Transverse colon (tissue), 4 donors: ENCODE results near the gene BAZ1A. TPM values are rescaled to one million over a fixed set of nuclear protein-coding genes. Genes with fewer than 3 reads are reported as not detected.

Experiments
- DNase-seq: peaks from one replicate; pipeline ENCODE4 v3.0.0-alpha.2; 2019
- H3K27ac ChIP-seq, 4 donors: fragments of 200-600 bp; sonication (generic); 2 replicates each; pipeline ENCODE4 v1.5.1; 2016 to 2018; ENCODE audit warnings: inconsistent platforms in 4 of 4
- H3K27me3 ChIP-seq: fragments of 200-600 bp; sonication (generic); 2 replicates; pipeline ENCODE4 v1.5.1; 2017; ENCODE audit warnings: inconsistent platforms
- H3K36me3 ChIP-seq, 4 donors: fragments of 200-600 bp; sonication (generic); 2 replicates each; pipeline ENCODE4 v1.5.1; 2017 to 2019; ENCODE audit warnings: inconsistent platforms in 4 of 4
- H3K4me1 ChIP-seq, 4 donors: fragments of 200-600 bp; sonication (generic); 2 replicates each; pipeline ENCODE4 v1.5.1; 2017 to 2020; ENCODE audit warnings: inconsistent platforms in 4 of 4
- H3K4me3 ChIP-seq, 4 donors: fragments of 200-600 bp; sonication (generic); 1 replicate in 1 of 4; 2 replicates in 3 of 4; pipeline versions ENCODE4 v1.5.1 to v1.6.1; 2017 to 2019; ENCODE audit warnings: inconsistent platforms in 4 of 4
- H3K9me3 ChIP-seq, 2 donors: fragments of 200-600 bp; sonication (generic); 2 replicates each; pipeline ENCODE4 v1.5.1; 2017 to 2019; ENCODE audit warnings: inconsistent platforms in 2 of 2
- CTCF ChIP-seq, 5 experiments: fragments of 200-600 bp in 3 of 5; fragments of 450-650 bp in 2 of 5; sonication (generic) in 3 of 5; IDR thresholded peaks; 1 replicate in 2 of 5; 2 replicates in 3 of 5; pipeline ENCODE4 v1.5.1; 2016 to 2017; ENCODE audit warnings: antibody characterized with exemption in 5 of 5, inconsistent platforms in 3 of 5, mild to moderate bottlenecking in 2 of 5, moderate library complexity in 1 of 5
- EP300 ChIP-seq: sonication (generic); formaldehyde crosslinking; IDR thresholded peaks from one replicate; pipeline ENCODE4 v1.6.1; 2017; ENCODE audit warnings: antibody characterized with exemption, low read depth
- POLR2A ChIP-seq: fragments of 450-650 bp; IDR thresholded peaks from one replicate; pipeline ENCODE4 v1.6.1; 2016; ENCODE audit warnings: antibody characterized with exemption, mild to moderate bottlenecking, moderate library complexity
- POLR2AphosphoS5 ChIP-seq, 3 donors: sonication (generic); formaldehyde crosslinking; IDR thresholded peaks; one replicate each; pipeline ENCODE4 v1.6.1; 2016; ENCODE audit warnings: antibody characterized with exemption in 3 of 3
- WGBS, 2 donors: methylation state at CpG; one replicate each; pipeline ENCODE4 v1.1.5; 2018; ENCODE audit warnings: low coverage in 1 of 2; 5-methylcytosine and 5-hydroxymethylcytosine counted together
- in situ Hi-C, 4 donors: fragments of 200-750 bp; cut with MboI; loops; one replicate each; pipeline versions ENCODE4 v1.15.0 to v1.15.1; 2017; ENCODE audit warnings: low sequenced_read_pairs in 3 of 4, low pct_ligation_motif_present in 1 of 4, low pct_unique_long_range_greater_than_20kb in 1 of 4
- intact Hi-C: fragments of 100-400 bp; cut with DNase I; formaldehyde crosslinking; loops from one replicate; pipeline ENCODE4 v1.15.1; 2023; ENCODE audit warnings: low total_unique reads
- total RNA-seq, 4 donors: library from RNA; depleted of rRNA; stranded (reverse); fragments of >200 nt; gene quantifications; one replicate each; pipeline ENCODE4 v1.1.0, GENCODE V29; 2016

Gene BAZ1A
- total RNA-seq, 4 donors from 2014 or later: 25.8 to 48.1 (median 41.0) TPM

DNA sequence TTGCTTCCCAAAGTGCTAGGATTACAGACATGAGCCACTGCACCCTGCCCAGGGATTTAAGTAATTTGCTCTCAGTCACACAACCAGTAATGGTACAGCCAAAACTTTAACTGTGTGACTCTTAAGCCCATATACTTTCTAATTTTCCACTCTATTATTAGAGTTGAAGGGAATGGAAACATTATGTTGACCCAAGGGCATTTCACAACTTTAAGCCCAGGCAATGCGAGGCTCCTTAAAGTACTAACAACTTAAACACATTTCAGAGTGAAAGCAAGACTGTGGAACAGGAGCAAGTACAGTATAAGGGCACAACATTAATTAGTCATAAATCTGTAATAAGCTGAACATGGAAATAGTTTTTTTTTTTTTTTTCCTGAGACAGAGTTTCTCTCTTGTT, 39.8 kb downstream of the BAZ1A start:
- 100% methylated on average over 1 of the region's 1 CpG for WGBS, 2 donors
- intact Hi-C loops: no loop called here
- TF ChIP-seq CTCF (IDR thresholded peaks at IDR 0.05) (no peak), EP300 (no peak), POLR2AphosphoS5 (IDR thresholded peaks at IDR 0.05) (no peak), POLR2A (no peak)
- peaks cover 0 to 6% (median 0%) of the 10 kb centered on the region in 4 donors for H3K4me1 ChIP-seq
- H3K4me3 ChIP-seq: no peak overlapping the region
- DNase-seq: no peak
- peaks cover 0 to 3% (median 0%) of the 10 kb centered on the region in 4 donors for H3K36me3 ChIP-seq
- no peaks in the 10 kb centered on the region for H3K9me3 ChIP-seq
- no peak overlapping the region for H3K27ac ChIP-seq
- H3K27me3 ChIP-seq: no peaks in the 10 kb centered on the region
- in situ Hi-C loops: no loop called here

DNA sequence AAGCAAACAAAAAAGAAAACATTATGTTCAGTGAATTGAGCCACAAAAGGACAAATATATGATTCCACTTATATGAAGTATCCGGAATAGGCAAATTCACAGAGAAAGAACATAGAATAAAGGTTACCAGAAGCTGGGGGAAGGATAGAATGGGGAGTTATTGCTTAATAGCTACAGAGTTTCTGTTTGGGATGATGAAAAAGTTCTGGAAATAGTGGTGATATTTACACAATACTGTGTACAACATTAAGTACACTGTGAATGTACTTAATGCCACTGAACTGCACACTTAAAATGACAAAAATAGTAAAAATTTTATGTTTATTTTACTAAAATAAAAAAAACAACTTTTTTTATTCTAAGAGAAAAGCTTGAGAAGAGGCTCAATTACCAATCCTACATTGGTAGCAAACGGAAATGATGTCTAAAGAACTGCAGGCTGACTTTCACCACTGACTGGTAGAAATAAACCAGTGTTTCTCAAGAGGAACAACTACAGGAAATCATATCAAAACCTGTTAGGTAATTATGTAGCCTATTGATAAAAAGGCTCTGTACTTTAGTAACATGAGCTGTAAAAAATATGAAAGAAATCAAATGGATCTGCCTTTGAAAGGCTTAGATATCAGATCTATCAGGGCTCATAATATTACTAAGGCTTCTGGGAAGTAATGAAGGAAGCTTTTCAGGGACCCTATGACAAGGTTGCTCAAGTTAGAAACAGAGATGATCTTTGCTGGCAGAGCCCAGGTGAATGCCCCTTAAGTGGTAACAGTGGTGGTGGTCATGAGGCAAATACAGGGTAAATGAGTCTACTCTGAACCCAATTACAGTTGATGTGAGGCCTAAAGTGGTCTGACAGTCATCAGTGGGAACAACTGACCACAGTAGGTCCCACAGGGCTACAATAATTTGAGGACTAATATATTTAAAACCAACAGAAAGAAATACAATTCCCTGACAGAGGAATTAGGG, 41.3 kb downstream of the BAZ1A start:
- Histone ChIP-seq H3K27ac (no peak overlapping the region), H3K27me3 (no peaks in the 10 kb centered on the region), H3K36me3 (peaks cover 0 to 3% (median 0%) of the 10 kb centered on the region in 4 donors), H3K4me1 (peaks cover 0 to 6% (median 0%) of the 10 kb centered on the region in 4 donors), H3K9me3 (no peaks in the 10 kb centered on the region), H3K4me3 (no peak overlapping the region)
- intact Hi-C loops (no loop called here), in situ Hi-C loops (no loop called here)
- 81 to 83% methylated on average over 1 to 2 of the region's 2 CpGs for WGBS, 2 donors
- DNase-seq: no peak
- TF ChIP-seq POLR2AphosphoS5 (IDR thresholded peaks at IDR 0.05) (no peak), EP300 (no peak), CTCF (IDR thresholded peaks at IDR 0.05) (no peak), POLR2A (no peak)

DNA sequence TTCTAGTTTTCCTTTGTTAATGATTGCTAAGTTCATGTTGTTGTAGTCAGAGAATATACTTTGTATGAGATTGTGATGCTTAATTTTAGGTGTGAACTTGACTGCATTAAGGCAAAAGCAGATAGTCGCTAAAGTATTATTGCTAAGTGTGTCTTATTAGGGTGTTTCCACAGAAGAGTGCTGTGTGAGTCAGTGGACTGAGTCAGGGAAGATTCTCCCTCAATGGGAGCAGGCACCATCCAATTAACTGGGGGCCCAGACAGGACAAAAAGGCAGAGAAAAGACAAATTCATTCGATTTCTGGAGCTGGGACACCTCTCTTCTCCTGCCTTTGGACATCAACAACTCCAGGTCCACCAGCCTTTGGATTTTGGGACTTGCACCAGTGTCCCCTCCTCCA, 48.5 kb downstream of the BAZ1A start:
- intact Hi-C loops: no loop called here
- H3K4me3 ChIP-seq: no peak overlapping the region
- no peaks in the 10 kb centered on the region for H3K27me3 ChIP-seq
- in situ Hi-C loops: no loop called here
- WGBS, 2 donors: 78 to 94% methylated on average over 1 to 2 of the region's 2 CpGs
- H3K4me1 ChIP-seq: no peaks in the 10 kb centered on the region
- DNase-seq: no peak
- H3K9me3 ChIP-seq: no peaks in the 10 kb centered on the region
- TF ChIP-seq EP300 (no peak), POLR2A (no peak), CTCF (IDR thresholded peaks at IDR 0.05) (no peak), POLR2AphosphoS5 (IDR thresholded peaks at IDR 0.05) (no peak)
- H3K27ac ChIP-seq: no peak overlapping the region
- H3K36me3 ChIP-seq: peaks cover 0 to 20% (median 0%) of the 10 kb centered on the region in 4 donors

- Histone ChIP-seq H3K36me3 (peaks cover 0 to 26% (median 0%) of the 10 kb centered on the region in 4 donors), H3K4me3 (no peak overlapping the region), H3K9me3 (no peaks in the 10 kb centered on the region), H3K27me3 (no peaks in the 10 kb centered on the region), H3K4me1 (no peaks in the 10 kb centered on the region), H3K27ac (no peak overlapping the region)
- no peak for TF ChIP-seq POLR2AphosphoS5 (IDR thresholded peaks at IDR 0.05)
- no peak for TF ChIP-seq POLR2A
- TF ChIP-seq CTCF (IDR thresholded peaks at IDR 0.05): no peak
- TF ChIP-seq EP300: no peak
- intact Hi-C loops (no loop called here), in situ Hi-C loops (no loop called here)
- WGBS, 2 donors: 83 to 89% methylated on average over 3 of the region's 3 CpGs
- no peak for DNase-seq
Measured at GRCh38 chr14:34824826-34825225, 50.3 kb downstream of the BAZ1A start.
